Esophagus (tissue), 2 donors: ENCODE results near the gene CDK11B. TPM values are rescaled to one million over a fixed set of nuclear protein-coding genes. Genes with fewer than 3 reads are reported as not detected.
"Not testable (repeated sequence)": the region's sequence is repeated elsewhere in the genome, so short reads cannot be mapped to it uniquely, and the experiment has no call there.

Experiments
- H3K27ac ChIP-seq, 2 donors: one replicate each; pipeline ENCODE4 v1.5.1; 2013; ENCODE audit warnings: low read depth in 2 of 2, mild to moderate bottlenecking in 2 of 2, inconsistent platforms in 1 of 2, low read length in 1 of 2, moderate library complexity in 1 of 2
- H3K27me3 ChIP-seq, 2 donors: one replicate each; pipeline ENCODE4 v1.6.1; 2013; ENCODE audit warnings: low read length in 2 of 2, control low read depth in 1 of 2, mild to moderate bottlenecking in 1 of 2; ENCODE audit not compliant: insufficient read depth in 2 of 2, control insufficient read depth in 1 of 2
- H3K36me3 ChIP-seq, 2 donors: one replicate each; pipeline ENCODE4 v1.6.1; 2013; ENCODE audit warnings: low read length in 1 of 2; ENCODE audit not compliant: control insufficient read depth in 2 of 2, insufficient read depth in 2 of 2
- H3K4me1 ChIP-seq, 2 donors: one replicate each; pipeline ENCODE4 v1.6.1; 2013; ENCODE audit warnings: low read length in 1 of 2; ENCODE audit not compliant: control insufficient read depth in 2 of 2, insufficient read depth in 2 of 2
- H3K4me3 ChIP-seq, 2 donors: one replicate each; pipeline ENCODE4 v1.5.1; 2013; ENCODE audit warnings: low read length in 2 of 2, mild to moderate bottlenecking in 2 of 2, low read depth in 1 of 2, moderate library complexity in 1 of 2
- H3K9me3 ChIP-seq, 2 donors: one replicate each; pipeline ENCODE4 v1.6.1; 2013; ENCODE audit warnings: mild to moderate bottlenecking in 2 of 2, low read depth in 1 of 2, low read length in 1 of 2, moderate library complexity in 1 of 2; ENCODE audit not compliant: control insufficient read depth in 2 of 2, insufficient read depth in 1 of 2
- WGBS, 2 donors: extraction: QIAGEN DNeasy Blood & Tissue Kit; methylation state at CpG; one replicate each; pipeline ENCODE4 v1.1.7; 2013; 5-methylcytosine and 5-hydroxymethylcytosine counted together
- polyA plus RNA-seq, 2 donors: library from polyadenylated mRNA; stranded (reverse); fragments of 200-250 nt; gene quantifications; one replicate each; pipeline ENCODE4 v1.2.3, GENCODE V29; 2013
- donor health status: healthy with polysubstance abuse.
- donor health status: Bipolar disorder and iron deficiency.

CDK11B gene
- polyA plus RNA-seq, 2 donors = 20.6 to 21.0 TPM

- not testable (repeated sequence) for H3K27ac ChIP-seq, H3K36me3 ChIP-seq, H3K27me3 ChIP-seq, H3K9me3 ChIP-seq, H3K4me3 ChIP-seq, H3K4me1 ChIP-seq
- WGBS, 2 donors = 87 to 93% methylated on average over 10 to 15 of the region's 19 CpGs
These were observed 40.3 kb upstream of the CDK11B start for GRCh38 chr1:1699061-1699460.

- H3K27me3 ChIP-seq = not testable (repeated sequence)
These were observed 38.8 kb upstream of the CDK11B start for GRCh38 chr1:1697358-1698183.

GRCh38 chr1:1696431-1697357 is 37.9 kb upstream of the CDK11B start:
- not testable (repeated sequence) for H3K4me3 ChIP-seq, H3K27ac ChIP-seq

More at GRCh38 chr1:1697358-1698183, 38.8 kb upstream of the CDK11B start:
- WGBS, 2 donors = 71 to 77% methylated on average over 15 to 21 of the region's 26 CpGs
- H3K9me3 ChIP-seq, H3K36me3 ChIP-seq, H3K27ac ChIP-seq, H3K4me1 ChIP-seq, H3K4me3 ChIP-seq: not testable (repeated sequence)

GRCh38 chr1:1692714-1693647 is 34.2 kb upstream of the CDK11B start, which contains the start of gene SLC35E2B:
SLC35E2B (minus strand) TSS chr1:1692795; CDS start chr1:1676699, 16,096 bp downstream.
- WGBS, 2 donors = 0% methylated on average over 17 to 59 of the region's 98 CpGs
- Histone ChIP-seq H3K27ac (peak within 1 kb of the TSS; percentile 76 to 80), H3K4me3 (peak within 1 kb of the TSS; percentile 49 to 52)
- H3K27me3 ChIP-seq, H3K9me3 ChIP-seq, H3K36me3 ChIP-seq, H3K4me1 ChIP-seq: not testable (repeated sequence)

More at GRCh38 chr1:1696431-1697357, 37.9 kb upstream of the CDK11B start:
- 80 to 91% methylated on average over 8 to 20 of the region's 23 CpGs for WGBS, 2 donors
- H3K27me3 ChIP-seq, H3K36me3 ChIP-seq, H3K9me3 ChIP-seq, H3K4me1 ChIP-seq: not testable (repeated sequence)

- 0 to 1% methylated on average over 26 to 34 of the region's 45 CpGs for WGBS, 2 donors
- not testable (repeated sequence) for H3K36me3 ChIP-seq, H3K4me1 ChIP-seq, H3K27me3 ChIP-seq, H3K9me3 ChIP-seq
- Histone ChIP-seq H3K4me3 (peak overlapping the region; percentile 49 to 52), H3K27ac (peak overlapping the region; percentile 76 to 80)
These were observed 33.5 kb upstream of the CDK11B start for GRCh38 chr1:1692324-1692713.

- not testable (repeated sequence) for H3K4me1 ChIP-seq, H3K27ac ChIP-seq, H3K9me3 ChIP-seq, H3K27me3 ChIP-seq, H3K36me3 ChIP-seq
- H3K4me3 ChIP-seq = peak overlapping the region in 1 of 2 donors; percentile 22
- 0 to 2% methylated on average over 2 to 4 of the region's 16 CpGs for WGBS, 2 donors
These were observed 32.6 kb upstream of the CDK11B start for GRCh38 chr1:1691443-1691842.

GRCh38 chr1:1689526-1689925 is 30.7 kb upstream of the CDK11B start:
- 89 to 91% methylated on average over 5 to 7 of the region's 7 CpGs for WGBS, 2 donors
- not testable (repeated sequence) for H3K27me3 ChIP-seq, H3K4me3 ChIP-seq, H3K4me1 ChIP-seq, H3K36me3 ChIP-seq, H3K27ac ChIP-seq, H3K9me3 ChIP-seq

GRCh38 chr1:1687846-1688245 is 29.0 kb upstream of the CDK11B start:
- 95 to 96% methylated on average over 9 of the region's 9 CpGs for WGBS, 2 donors
- Histone ChIP-seq H3K27ac (no peak overlapping the region), H3K9me3 (no peaks in the 10 kb centered on the region)

More at GRCh38 chr1:1687846-1688245, 29.0 kb upstream of the CDK11B start:
- H3K4me1 ChIP-seq = peaks cover 0 to 2% of the 10 kb centered on the region in 2 donors
- H3K27me3 ChIP-seq = no peaks in the 10 kb centered on the region
- H3K4me3 ChIP-seq = no peak overlapping the region
- peaks cover 0 to 6% of the 10 kb centered on the region in 2 donors for H3K36me3 ChIP-seq
